HL-60 (cell line): Measurements from ENCODE around the gene CFAP61.

Experiments used
- DNase-seq, 2 experiments: peaks; one replicate each; pipeline ENCODE4 v3.0.0-alpha.2; 2010 to 2020; ENCODE audit warnings: low read depth in 1 of 2, low spot score in 1 of 2
- H3K27ac ChIP-seq: fragments of 250-450 bp; sonication (Bioruptor Pico); replicated peaks from 2 replicates; pipeline ENCODE4 v1.5.1; 2020; ENCODE audit warnings: mild to moderate bottlenecking, moderate library complexity
- H3K27me3 ChIP-seq: fragments of 250-450 bp; sonication (Bioruptor Pico); 2 replicates; pipeline ENCODE4 v1.5.1; 2021; ENCODE audit warnings: mild to moderate bottlenecking, moderate library complexity; ENCODE audit not compliant: insufficient read depth, poor library complexity, severe bottlenecking
- H3K4me3 ChIP-seq: replicated peaks from 2 replicates; pipeline ENCODE4 v1.5.1; 2011; ENCODE audit warnings: mild to moderate bottlenecking, control low read depth, low read length; ENCODE audit not compliant: insufficient read depth
- GABPA ChIP-seq: IDR thresholded peaks from 2 replicates; pipeline ENCODE4 v1.6.1; 2012; ENCODE audit warnings: low read depth
- POLR2AphosphoS5 ChIP-seq: IDR thresholded peaks from 2 replicates; pipeline ENCODE4 v1.6.1; 2012; ENCODE audit warnings: low read depth
- SPI1 ChIP-seq: IDR thresholded peaks from 2 replicates; pipeline ENCODE4 v1.6.1; 2012; ENCODE audit warnings: low read depth, mild to moderate bottlenecking, borderline replicate concordance
- TF ChIP-seq, protein P1 (sequence below): IDR thresholded peaks from 2 replicates; pipeline ENCODE4 v1.6.1; 2012; ENCODE audit warnings: low read depth; ENCODE audit not compliant: insufficient replicate concordance
- TF ChIP-seq, protein P2 (sequence below): IDR thresholded peaks from one replicate; pipeline ENCODE4 v1.5.1; 2011; ENCODE audit warnings: low read length, control low read depth, inconsistent platforms; ENCODE audit not compliant: insufficient read depth

CFAP61 gene

DNA sequence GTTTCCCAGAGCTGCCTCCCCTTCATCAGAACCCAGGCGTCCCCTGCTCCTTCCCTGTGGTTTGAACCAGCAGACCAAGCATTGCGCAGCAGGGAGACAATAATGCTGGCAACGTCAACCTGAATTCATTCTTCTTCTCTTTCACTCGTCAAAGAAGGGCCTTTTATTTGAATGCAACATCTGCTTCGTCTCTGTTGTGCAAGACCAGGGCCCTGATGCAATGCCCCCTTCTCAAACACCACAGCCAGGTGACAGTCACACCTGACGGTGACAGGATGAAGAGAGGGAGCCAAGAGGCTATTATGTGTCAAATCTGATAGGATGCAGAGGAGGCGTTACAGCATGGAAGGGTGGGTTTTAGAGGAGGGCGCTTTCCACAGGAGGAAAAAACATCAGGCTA is 323.5 kb downstream of the CFAP61 start:
- TF ChIP-seq, protein P1, sequence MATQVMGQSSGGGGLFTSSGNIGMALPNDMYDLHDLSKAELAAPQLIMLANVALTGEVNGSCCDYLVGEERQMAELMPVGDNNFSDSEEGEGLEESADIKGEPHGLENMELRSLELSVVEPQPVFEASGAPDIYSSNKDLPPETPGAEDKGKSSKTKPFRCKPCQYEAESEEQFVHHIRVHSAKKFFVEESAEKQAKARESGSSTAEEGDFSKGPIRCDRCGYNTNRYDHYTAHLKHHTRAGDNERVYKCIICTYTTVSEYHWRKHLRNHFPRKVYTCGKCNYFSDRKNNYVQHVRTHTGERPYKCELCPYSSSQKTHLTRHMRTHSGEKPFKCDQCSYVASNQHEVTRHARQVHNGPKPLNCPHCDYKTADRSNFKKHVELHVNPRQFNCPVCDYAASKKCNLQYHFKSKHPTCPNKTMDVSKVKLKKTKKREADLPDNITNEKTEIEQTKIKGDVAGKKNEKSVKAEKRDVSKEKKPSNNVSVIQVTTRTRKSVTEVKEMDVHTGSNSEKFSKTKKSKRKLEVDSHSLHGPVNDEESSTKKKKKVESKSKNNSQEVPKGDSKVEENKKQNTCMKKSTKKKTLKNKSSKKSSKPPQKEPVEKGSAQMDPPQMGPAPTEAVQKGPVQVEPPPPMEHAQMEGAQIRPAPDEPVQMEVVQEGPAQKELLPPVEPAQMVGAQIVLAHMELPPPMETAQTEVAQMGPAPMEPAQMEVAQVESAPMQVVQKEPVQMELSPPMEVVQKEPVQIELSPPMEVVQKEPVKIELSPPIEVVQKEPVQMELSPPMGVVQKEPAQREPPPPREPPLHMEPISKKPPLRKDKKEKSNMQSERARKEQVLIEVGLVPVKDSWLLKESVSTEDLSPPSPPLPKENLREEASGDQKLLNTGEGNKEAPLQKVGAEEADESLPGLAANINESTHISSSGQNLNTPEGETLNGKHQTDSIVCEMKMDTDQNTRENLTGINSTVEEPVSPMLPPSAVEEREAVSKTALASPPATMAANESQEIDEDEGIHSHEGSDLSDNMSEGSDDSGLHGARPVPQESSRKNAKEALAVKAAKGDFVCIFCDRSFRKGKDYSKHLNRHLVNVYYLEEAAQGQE: no peak
- TF ChIP-seq SPI1: no peak
- TF ChIP-seq, protein P2, sequence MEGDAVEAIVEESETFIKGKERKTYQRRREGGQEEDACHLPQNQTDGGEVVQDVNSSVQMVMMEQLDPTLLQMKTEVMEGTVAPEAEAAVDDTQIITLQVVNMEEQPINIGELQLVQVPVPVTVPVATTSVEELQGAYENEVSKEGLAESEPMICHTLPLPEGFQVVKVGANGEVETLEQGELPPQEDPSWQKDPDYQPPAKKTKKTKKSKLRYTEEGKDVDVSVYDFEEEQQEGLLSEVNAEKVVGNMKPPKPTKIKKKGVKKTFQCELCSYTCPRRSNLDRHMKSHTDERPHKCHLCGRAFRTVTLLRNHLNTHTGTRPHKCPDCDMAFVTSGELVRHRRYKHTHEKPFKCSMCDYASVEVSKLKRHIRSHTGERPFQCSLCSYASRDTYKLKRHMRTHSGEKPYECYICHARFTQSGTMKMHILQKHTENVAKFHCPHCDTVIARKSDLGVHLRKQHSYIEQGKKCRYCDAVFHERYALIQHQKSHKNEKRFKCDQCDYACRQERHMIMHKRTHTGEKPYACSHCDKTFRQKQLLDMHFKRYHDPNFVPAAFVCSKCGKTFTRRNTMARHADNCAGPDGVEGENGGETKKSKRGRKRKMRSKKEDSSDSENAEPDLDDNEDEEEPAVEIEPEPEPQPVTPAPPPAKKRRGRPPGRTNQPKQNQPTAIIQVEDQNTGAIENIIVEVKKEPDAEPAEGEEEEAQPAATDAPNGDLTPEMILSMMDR: no peak
- no peak for TF ChIP-seq GABPA
- TF ChIP-seq POLR2AphosphoS5: no peak

DNA sequence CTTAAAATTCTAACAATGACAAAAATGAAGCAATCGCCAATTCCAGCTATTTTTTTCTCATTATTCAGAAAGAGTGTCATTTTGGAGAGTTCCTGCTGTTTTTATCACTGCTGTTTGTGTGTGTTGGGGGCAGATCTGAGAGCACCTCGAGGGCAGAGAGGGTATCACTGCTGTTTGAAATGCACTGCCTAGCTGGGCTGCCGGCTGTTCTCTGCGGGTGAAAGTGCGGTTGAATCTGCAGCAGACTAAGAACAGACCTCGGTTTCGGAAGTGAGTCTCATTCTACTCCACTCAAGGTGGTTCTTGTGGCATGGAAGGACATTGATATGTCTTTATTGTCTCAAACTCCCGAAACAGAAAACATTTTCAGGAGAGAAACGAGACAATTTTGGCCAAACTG is 333.9 kb downstream of the CFAP61 start:
- Histone ChIP-seq H3K27me3 (no peaks in the 10 kb centered on the region), H3K4me3 (no peak overlapping the region), H3K27ac (no peak overlapping the region)
- TF ChIP-seq, protein P1: no peak
- no peak for TF ChIP-seq SPI1
- TF ChIP-seq, protein P2: no peak
- TF ChIP-seq GABPA: no peak
- TF ChIP-seq POLR2AphosphoS5: no peak; the same call in 1 of the 2 replicates
- no peak for DNase-seq

More for the DNA sequence above, 323.5 kb downstream of the CFAP61 start:
- Histone ChIP-seq H3K27ac (no peak overlapping the region), H3K4me3 (no peak overlapping the region), H3K27me3 (peaks cover 40% of the 10 kb centered on the region)
- DNase-seq: peak in 1 of 2 experiments; percentile 42

DNA sequence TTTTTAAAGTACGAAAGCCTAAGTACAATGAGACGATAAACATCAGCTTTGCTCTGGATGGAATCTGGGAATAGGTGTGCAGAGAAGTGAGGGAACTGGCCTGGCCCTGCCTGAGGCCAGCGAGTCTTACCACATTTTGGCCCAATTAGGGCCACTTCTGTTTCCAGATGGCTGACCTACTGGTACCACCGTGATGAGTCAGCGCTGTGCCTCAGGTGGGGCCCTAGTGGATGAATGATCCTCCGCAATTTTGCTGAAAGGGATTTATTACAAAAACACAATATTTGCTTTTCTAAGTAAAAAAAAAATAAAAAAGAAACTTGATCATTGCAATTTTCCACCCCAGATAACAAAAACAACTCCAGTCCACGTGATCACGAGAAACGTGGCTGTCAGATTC is 338.1 kb downstream of the CFAP61 start:
- Histone ChIP-seq H3K27me3 (no peaks in the 10 kb centered on the region), H3K4me3 (no peak overlapping the region), H3K27ac (no peak overlapping the region)
- DNase-seq: no peak
- TF ChIP-seq POLR2AphosphoS5 (no peak), SPI1 (no peak), GABPA (no peak)
- TF ChIP-seq, protein P2: no peak
- TF ChIP-seq, protein P1: no peak
